ENCODE results near the gene RPTOR.

- TF ChIP-seq POLR2A (IDR thresholded peaks at IDR 0.05; ENCODE audit: low read depth, low read length): no peak
- TF ChIP-seq POLR2AphosphoS5 (IDR thresholded peaks at IDR 0.05; ENCODE audit: low read depth, low read length): no peak
- TF ChIP-seq TAF1 (IDR thresholded peaks at IDR 0.05; ENCODE audit: low read depth, low read length): no peak
These were observed 52.3 kb downstream of the RPTOR start for GRCh38 chr17:80596760-80597608.

All from GM12891 (cell line).